Omental fat pad (tissue), 4 donors: ENCODE data around the gene TAS1R1. TPM values are rescaled to one million over a fixed set of nuclear protein-coding genes. Genes with fewer than 3 reads are reported as not detected.
"Not testable (repeated sequence)": the region's sequence is repeated elsewhere in the genome, so short reads cannot be mapped to it uniquely, and the experiment has no call there.

Source experiments
- ATAC-seq: fragments of 150-250 bp; one replicate; pipeline ENCODE4 v1.9.1; 2016; ENCODE audit warnings: mild to moderate bottlenecking, moderate library complexity; ENCODE audit not compliant: low FRiP score
- DNase-seq: peaks from one replicate; pipeline ENCODE4 v3.0.0-alpha.2; 2019; ENCODE audit warnings: low spot score
- total RNA-seq, 4 donors: library from RNA; depleted of rRNA; stranded (reverse); fragments of >200 nt; gene quantifications; one replicate each; pipeline ENCODE4 v1.1.0, GENCODE V29; 2016
- TF ChIP-seq, protein P1 (sequence below), 3 donors: fragments of 450-650 bp; IDR thresholded peaks; one replicate each; pipeline ENCODE4 v1.5.1; 2016 to 2017; ENCODE audit warnings: antibody characterized with exemption in 3 of 3, mild to moderate bottlenecking in 3 of 3, moderate library complexity in 2 of 3

The TAS1R1 gene
- total RNA-seq, 4 donors from 2014 or later, result 0.19 TPM; not detected in 3

DNA sequence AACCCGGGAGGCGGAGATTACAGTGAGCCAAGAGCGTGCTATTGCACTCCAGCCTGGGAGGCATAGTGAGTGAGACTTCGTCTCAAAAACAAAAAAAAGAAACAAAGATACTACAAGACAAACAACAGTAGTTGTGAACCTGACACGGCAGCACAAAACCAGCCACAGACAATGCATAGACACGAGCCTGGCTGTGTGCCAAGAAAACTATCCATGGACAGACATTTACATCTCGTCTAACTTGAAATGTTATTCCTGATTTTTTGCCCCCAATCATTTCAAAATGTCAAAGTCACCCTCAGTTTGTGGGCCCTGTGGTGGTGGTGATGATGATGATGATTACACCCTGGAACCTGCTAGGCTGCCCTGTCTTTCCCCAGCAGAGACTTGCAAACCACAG is 41.2 kb downstream of the TAS1R1 start:
- TF ChIP-seq, protein P1, sequence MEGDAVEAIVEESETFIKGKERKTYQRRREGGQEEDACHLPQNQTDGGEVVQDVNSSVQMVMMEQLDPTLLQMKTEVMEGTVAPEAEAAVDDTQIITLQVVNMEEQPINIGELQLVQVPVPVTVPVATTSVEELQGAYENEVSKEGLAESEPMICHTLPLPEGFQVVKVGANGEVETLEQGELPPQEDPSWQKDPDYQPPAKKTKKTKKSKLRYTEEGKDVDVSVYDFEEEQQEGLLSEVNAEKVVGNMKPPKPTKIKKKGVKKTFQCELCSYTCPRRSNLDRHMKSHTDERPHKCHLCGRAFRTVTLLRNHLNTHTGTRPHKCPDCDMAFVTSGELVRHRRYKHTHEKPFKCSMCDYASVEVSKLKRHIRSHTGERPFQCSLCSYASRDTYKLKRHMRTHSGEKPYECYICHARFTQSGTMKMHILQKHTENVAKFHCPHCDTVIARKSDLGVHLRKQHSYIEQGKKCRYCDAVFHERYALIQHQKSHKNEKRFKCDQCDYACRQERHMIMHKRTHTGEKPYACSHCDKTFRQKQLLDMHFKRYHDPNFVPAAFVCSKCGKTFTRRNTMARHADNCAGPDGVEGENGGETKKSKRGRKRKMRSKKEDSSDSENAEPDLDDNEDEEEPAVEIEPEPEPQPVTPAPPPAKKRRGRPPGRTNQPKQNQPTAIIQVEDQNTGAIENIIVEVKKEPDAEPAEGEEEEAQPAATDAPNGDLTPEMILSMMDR (IDR thresholded peaks at IDR 0.05), result no peak
- no peak for DNase-seq
- no peak for ATAC-seq

DNA sequence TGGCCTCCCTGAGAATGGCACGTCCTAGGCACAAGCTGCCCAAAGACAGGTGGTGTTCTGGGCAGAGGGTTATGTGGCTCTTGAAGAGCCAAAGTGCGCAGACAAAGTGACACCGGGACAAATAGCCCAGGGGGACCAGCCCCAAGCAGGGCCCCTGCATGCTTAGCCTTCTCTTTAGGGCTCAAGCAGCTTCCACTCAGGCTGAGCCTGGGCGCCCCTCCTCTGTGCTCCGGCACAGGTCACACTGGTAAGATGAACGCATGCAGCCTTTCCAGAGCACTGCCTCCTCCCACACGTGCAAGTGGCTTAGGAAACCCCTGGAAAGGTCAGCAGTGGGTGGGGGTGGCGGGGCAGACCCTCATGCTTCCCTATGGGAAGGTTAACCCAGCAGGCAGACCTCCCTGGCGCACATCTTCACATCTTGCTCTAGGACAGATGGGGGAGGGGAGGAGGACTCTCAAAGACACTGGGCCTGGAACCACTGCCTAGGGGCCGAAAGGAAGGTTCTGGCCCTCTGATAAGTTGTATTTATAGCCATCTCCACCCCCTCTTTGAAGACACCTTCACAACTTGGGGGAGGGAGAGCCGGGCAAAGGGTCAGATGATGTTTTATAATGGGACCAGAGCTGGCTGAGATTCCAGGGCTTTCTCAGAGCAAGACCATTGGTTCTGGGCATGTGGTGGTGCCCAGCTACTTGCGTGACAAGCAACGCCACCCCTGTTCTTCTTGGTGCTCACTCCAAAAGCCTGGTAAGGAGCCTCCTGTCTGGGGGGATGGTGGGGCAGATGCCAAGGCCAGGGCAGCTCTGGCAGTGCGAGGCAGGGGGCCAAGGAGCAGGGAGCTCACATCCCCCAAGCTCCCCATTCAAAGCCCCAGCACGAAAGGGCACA is 42.0 kb downstream of the TAS1R1 start:
- ATAC-seq (no peak), DNase-seq (no peak)
- TF ChIP-seq, protein P1 (IDR thresholded peaks at IDR 0.05), result no peak

DNA sequence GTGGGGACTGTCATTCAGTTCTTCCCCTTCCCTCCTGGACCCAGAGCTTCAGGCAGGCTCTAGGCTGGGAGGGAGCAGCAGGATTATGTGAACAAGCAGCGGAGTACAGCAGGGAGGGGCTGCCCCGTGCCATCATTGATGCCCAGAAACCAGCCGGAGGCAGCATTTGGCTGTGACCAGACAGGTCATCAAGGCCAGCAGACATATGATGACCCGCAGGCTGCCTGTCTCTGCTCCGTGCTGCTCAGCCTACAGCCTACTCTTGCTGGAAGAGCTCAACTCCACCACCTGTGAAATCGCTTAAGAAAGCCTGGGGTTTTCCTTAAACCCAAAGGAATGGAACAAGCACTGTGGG is 42.6 kb downstream of the TAS1R1 start:
- TF ChIP-seq, protein P1 (IDR thresholded peaks at IDR 0.05), result no peak
- ATAC-seq, result no peak
- DNase-seq, result no peak

DNA sequence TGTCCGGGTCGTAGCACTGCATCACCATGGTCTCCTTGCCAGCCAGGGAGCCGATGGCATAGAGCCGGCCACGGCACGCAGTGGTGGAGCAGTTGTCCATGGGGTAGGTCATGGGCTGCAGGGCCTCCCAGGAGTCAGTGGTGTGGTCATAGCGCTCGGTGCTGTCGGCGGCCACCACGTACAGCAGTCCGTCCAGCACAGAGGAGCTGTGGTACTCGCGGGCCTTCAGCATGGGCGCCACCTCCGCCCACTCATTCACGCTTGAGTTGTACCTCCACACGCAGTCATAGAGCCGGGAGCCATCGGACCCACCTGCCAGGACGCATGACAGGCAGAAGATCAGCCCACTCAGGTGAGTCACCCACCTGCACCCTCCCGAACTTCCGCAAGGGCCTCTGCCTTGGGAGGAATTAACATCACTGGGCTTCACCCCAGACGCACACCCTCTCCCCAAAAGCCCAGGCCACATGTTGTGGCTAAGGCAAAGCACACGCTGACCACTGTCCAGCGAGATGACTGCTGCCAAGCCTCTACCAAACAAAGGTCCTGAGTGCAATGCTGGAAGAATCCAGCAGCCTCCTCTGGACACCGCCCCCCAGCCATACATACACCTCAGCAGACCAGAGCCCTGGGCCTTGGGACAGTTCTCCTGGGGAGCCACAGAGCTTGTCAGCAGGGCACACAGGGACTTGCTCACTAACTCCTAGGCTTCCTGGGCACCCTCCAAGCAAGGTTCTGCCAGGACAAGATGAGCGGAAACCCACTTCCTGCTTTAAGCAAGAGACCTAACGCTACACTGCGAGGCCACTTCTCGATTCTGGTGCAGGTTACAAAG is 44.3 kb downstream of the TAS1R1 start:
- TF ChIP-seq, protein P1 (IDR thresholded peaks at IDR 0.05), result no peak
- no peak for ATAC-seq
- DNase-seq, result no peak

DNA sequence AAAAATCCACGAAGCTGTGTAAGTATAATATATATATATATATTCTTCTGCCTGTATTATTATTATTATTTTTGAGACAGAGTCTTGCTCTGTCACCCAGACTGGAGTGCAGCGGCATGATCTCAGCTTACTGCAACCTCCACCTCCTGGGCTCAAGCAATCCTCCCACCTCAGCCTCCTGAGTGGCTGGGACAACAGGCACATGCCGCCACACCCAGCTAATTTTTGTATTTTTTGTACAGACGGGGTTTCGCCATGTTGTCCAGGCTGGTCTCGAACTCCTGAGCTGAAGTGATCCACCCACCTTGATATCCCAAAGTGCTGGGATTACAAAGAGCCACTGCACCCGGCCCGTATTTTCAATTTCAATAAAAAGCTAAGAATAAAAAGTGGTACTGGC is 44.9 kb downstream of the TAS1R1 start:
- not testable (repeated sequence) for ATAC-seq

DNA sequence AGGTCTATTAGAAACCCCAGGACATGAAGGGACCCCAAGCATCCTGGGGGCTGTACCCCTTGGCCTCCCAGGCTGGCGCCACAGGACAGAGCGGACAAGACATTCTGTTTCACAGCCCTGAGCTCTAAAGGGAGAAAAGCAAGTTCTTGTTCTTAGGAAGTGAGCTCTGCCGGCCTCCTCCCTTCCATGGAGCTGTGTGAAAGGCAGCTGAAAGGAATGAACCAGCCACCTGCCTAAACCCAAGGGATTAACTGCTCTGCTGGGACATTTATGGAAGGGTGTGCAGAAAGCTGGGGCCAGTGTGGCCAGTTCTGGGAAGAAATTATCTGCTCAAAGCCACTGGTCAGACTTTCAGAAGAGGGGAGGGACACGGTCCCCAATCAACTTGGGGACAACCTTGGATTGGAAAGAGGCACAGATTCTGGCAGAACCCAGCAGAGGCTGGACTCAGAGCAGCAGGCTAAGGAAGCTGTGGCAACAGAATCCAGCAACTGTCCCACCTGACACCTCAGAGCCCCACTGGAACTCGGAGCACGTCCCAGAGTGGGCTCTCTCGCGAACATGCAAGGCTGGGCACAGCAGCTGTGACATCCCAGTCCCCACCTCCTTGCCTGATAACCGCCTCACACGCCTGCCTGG is 45.4 kb downstream of the TAS1R1 start:
- ATAC-seq, result no peak
- TF ChIP-seq, protein P1 (IDR thresholded peaks at IDR 0.05), result no peak
- no peak for DNase-seq

More for the DNA sequence above, 44.9 kb downstream of the TAS1R1 start:
- not testable (repeated sequence) for DNase-seq
